Fibroblast of the aortic adventitia (primary cell): ENCODE data around the gene RAP1GAP2. TPM values are rescaled to one million over a fixed set of nuclear protein-coding genes. Genes with fewer than 3 reads are reported as not detected.

Experiments used
- DNase-seq: peaks from one replicate; pipeline ENCODE4 v3.0.0-alpha.2; 2010; ENCODE audit warnings: low read depth
- H3K4me3 ChIP-seq: 2 replicates; pipeline ENCODE4 v1.5.1; 2011; ENCODE audit warnings: low read depth, mild to moderate bottlenecking, control low read depth, low read length, moderate library complexity
- total RNA-seq: library from RNA; depleted of rRNA; stranded (reverse); fragments of >200 nt; gene quantifications from 2 replicates; pipeline ENCODE4 v1.2.3, GENCODE V29; 2012; ENCODE audit warnings: low replicate concordance
- TF ChIP-seq, protein P1 (sequence below): IDR thresholded peaks from 2 replicates; pipeline ENCODE4 v1.5.1; 2011; ENCODE audit warnings: mild to moderate bottlenecking, low read length, control low read depth, inconsistent platforms; ENCODE audit not compliant: insufficient read depth

The RAP1GAP2 gene
- total RNA-seq, 1 donor = 5.0 TPM

DNA sequence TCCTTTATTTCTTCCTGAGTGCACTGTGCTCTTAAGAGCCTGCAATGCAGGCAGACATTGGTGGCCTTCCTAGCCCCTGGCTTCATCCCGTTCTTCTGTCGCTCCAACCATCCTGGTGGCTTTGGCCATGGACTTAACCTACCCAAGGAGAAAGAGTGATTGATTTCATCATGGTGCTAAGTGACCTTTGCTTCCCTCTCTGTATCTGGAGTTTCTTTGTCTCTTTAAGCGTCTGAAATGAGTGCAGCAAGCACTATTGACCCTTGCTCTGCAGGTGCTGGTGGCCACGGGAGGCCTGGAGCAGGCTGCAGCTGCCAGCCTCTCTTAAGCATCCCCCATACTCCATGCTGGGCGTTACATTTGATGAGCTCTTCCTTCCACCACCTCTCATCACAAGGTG is 60.5 kb downstream of the RAP1GAP2 start:
- TF ChIP-seq, protein P1, sequence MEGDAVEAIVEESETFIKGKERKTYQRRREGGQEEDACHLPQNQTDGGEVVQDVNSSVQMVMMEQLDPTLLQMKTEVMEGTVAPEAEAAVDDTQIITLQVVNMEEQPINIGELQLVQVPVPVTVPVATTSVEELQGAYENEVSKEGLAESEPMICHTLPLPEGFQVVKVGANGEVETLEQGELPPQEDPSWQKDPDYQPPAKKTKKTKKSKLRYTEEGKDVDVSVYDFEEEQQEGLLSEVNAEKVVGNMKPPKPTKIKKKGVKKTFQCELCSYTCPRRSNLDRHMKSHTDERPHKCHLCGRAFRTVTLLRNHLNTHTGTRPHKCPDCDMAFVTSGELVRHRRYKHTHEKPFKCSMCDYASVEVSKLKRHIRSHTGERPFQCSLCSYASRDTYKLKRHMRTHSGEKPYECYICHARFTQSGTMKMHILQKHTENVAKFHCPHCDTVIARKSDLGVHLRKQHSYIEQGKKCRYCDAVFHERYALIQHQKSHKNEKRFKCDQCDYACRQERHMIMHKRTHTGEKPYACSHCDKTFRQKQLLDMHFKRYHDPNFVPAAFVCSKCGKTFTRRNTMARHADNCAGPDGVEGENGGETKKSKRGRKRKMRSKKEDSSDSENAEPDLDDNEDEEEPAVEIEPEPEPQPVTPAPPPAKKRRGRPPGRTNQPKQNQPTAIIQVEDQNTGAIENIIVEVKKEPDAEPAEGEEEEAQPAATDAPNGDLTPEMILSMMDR = no peak
- no peak overlapping the region for H3K4me3 ChIP-seq
- DNase-seq = no peak

- H3K4me3 ChIP-seq = no peak overlapping the region
- TF ChIP-seq, protein P1 = no peak
- DNase-seq = no peak
Measured at GRCh38 chr17:2860045-2860444, 63.8 kb downstream of the RAP1GAP2 start.

GRCh38 chr17:2860883-2861282 is 64.6 kb downstream of the RAP1GAP2 start:
- H3K4me3 ChIP-seq = no peak overlapping the region
- TF ChIP-seq, protein P1 = no peak
- no peak for DNase-seq

GRCh38 chr17:2862197-2862596 is 66.0 kb downstream of the RAP1GAP2 start:
- DNase-seq = no peak
- TF ChIP-seq, protein P1 = no peak
- no peak overlapping the region for H3K4me3 ChIP-seq

GRCh38 chr17:2863204-2863603 is 67.0 kb downstream of the RAP1GAP2 start:
- no peak for DNase-seq
- TF ChIP-seq, protein P1 = no peak
- H3K4me3 ChIP-seq = no peak overlapping the region

GRCh38 chr17:2865228-2865627 is 69.0 kb downstream of the RAP1GAP2 start:
- TF ChIP-seq, protein P1 = no peak
- DNase-seq = no peak
- no peak overlapping the region for H3K4me3 ChIP-seq

GRCh38 chr17:2867441-2868424 is 71.5 kb downstream of the RAP1GAP2 start:
- TF ChIP-seq, protein P1 = peak; percentile 11
- DNase-seq = peak; percentile 35
- no peak overlapping the region for H3K4me3 ChIP-seq
